Gastrocnemius medialis (tissue), 4 donors: ENCODE results near the gene ARFGEF3.

Source experiments
- CTCF ChIP-seq, 5 experiments: fragments of 450-650 bp in 3 of 5; fragments of 200-600 bp in 2 of 5; sonication (generic) in 2 of 5; IDR thresholded peaks in 4 of 5; conservative IDR thresholded peaks in 1 of 5; 1 replicate in 4 of 5; 2 replicates in 1 of 5; pipeline ENCODE4 v1.5.1; 2016 to 2019; ENCODE audit warnings: antibody characterized with exemption in 5 of 5, mild to moderate bottlenecking in 3 of 5, moderate library complexity in 3 of 5
- POLR2A ChIP-seq, 2 donors: fragments of 450-650 bp; IDR thresholded peaks; one replicate each; pipeline ENCODE4 v1.6.1; 2017; ENCODE audit warnings: antibody characterized with exemption in 2 of 2, mild to moderate bottlenecking in 2 of 2, moderate library complexity in 2 of 2

- TF ChIP-seq POLR2A (IDR thresholded peaks at IDR 0.05) (no peak), CTCF (IDR thresholded peaks at IDR 0.05 in 4 of 5, conservative IDR thresholded peaks at IDR 0.05 in 1 of 5) (no peak)
Observed at GRCh38 chr6:138328210-138328609, 166.5 kb downstream of the ARFGEF3 start.
